ENCODE results near the gene HHATL. TPM values are rescaled to one million over a fixed set of nuclear protein-coding genes. Genes with fewer than 3 reads are reported as not detected.

Gene HHATL
- total and polyA plus RNA-seq, 2 donors (not counting 1 experiment from before 2014, with no cell fraction given), result not detected

GRCh38 chr3:42746455-42747450 is 44.2 kb upstream of the HHATL start:
- Histone ChIP-seq H2AFZ (ENCODE audit: low read length) (no peak overlapping the region), H3K4me1 (ENCODE audit: control insufficient read depth, extremely low read depth, insufficient read depth, low read length) (peaks cover 4% of the 10 kb centered on the region), H3K9ac (ENCODE audit: insufficient read depth, low read length) (no peak overlapping the region), H3K27ac (ENCODE audit: insufficient read depth, low read length) (no peak overlapping the region), H3K4me3 (replicated peaks in 1 of 4; ENCODE audit: control extremely low read depth in 1 of 4, insufficient read depth in 1 of 4, low read depth in 3 of 4, low read length in 4 of 4) (no peak overlapping the region), H3K4me2 (ENCODE audit: extremely low read depth, insufficient read depth, low read length) (no peak overlapping the region), H3K27me3 (ENCODE audit: control insufficient read depth, insufficient read depth, low read length) (peaks cover 4% of the 10 kb centered on the region), H3K36me3 (ENCODE audit: control insufficient read depth, insufficient read depth, low read length) (no peaks in the 10 kb centered on the region), H4K20me1 (ENCODE audit: control insufficient read depth, extremely low read depth, insufficient read depth, low read length) (no peaks in the 10 kb centered on the region), H3K79me2 (ENCODE audit: control insufficient read depth, insufficient read depth, low read length) (no peaks in the 10 kb centered on the region), H3K9me3 (ENCODE audit: control insufficient read depth, insufficient read depth, low read depth, low read length) (no peaks in the 10 kb centered on the region)
- peak; percentile 16 to 81 for DNase-seq (ENCODE audit: low read depth in 2 of 2)
- no peak for TF ChIP-seq EZH2 (IDR thresholded peaks at IDR 0.05; ENCODE audit: low read length, missing control alignments)
- no peak for TF ChIP-seq CTCF (conservative IDR thresholded peaks at IDR 0.05 in 1 of 2, IDR thresholded peaks at IDR 0.05 in 1 of 2; ENCODE audit: low read depth in 1 of 2, low read length in 2 of 2)

- Histone ChIP-seq H3K27ac (ENCODE audit: insufficient read depth, low read length) (no peak overlapping the region), H3K9me3 (ENCODE audit: control insufficient read depth, insufficient read depth, low read depth, low read length) (no peaks in the 10 kb centered on the region), H3K4me3 (replicated peaks in 1 of 4; ENCODE audit: control extremely low read depth in 1 of 4, insufficient read depth in 1 of 4, low read depth in 3 of 4, low read length in 4 of 4) (no peak overlapping the region), H3K79me2 (ENCODE audit: control insufficient read depth, insufficient read depth, low read length) (no peaks in the 10 kb centered on the region), H4K20me1 (ENCODE audit: control insufficient read depth, extremely low read depth, insufficient read depth, low read length) (no peaks in the 10 kb centered on the region), H2AFZ (ENCODE audit: low read length) (no peak overlapping the region), H3K4me2 (ENCODE audit: extremely low read depth, insufficient read depth, low read length) (no peak overlapping the region), H3K4me1 (ENCODE audit: control insufficient read depth, extremely low read depth, insufficient read depth, low read length) (peaks cover 4% of the 10 kb centered on the region), H3K36me3 (ENCODE audit: control insufficient read depth, insufficient read depth, low read length) (no peaks in the 10 kb centered on the region), H3K27me3 (ENCODE audit: control insufficient read depth, insufficient read depth, low read length) (peaks cover 4% of the 10 kb centered on the region), H3K9ac (ENCODE audit: insufficient read depth, low read length) (no peak overlapping the region)
- TF ChIP-seq EZH2 (IDR thresholded peaks at IDR 0.05; ENCODE audit: low read length, missing control alignments) (no peak), CTCF (conservative IDR thresholded peaks at IDR 0.05 in 1 of 2, IDR thresholded peaks at IDR 0.05 in 1 of 2; ENCODE audit: low read depth in 1 of 2, low read length in 2 of 2) (no peak)
- no peak for DNase-seq (ENCODE audit: low read depth in 2 of 2)
Observed at GRCh38 chr3:42745776-42746454, 43.3 kb upstream of the HHATL start.

DNA sequence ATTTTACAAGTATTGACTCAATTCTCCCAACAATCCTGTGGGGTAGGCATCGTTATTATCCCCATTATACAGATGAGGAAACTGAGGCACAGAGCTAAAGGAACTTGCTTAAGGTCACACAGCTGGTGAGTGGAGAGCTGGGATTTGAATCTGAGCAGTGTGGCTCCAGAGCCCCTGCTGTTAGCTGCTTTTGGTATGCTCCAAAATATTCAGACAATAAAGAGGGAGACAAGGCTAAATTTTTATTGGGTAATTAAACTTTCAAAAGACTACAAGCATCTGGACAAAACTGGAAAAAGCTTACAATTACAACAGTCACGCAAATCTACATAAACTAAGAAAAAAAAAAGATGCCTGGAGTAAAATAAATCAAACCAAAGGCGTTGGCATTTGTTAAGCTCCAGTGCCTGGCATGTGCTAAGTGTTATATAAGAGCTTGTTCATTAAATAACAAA is 42.7 kb upstream of the HHATL start:
- Histone ChIP-seq H3K4me3 (replicated peaks in 1 of 4; ENCODE audit: control extremely low read depth in 1 of 4, insufficient read depth in 1 of 4, low read depth in 3 of 4, low read length in 4 of 4) (no peak overlapping the region), H3K9ac (ENCODE audit: insufficient read depth, low read length) (no peak overlapping the region), H3K9me3 (ENCODE audit: control insufficient read depth, insufficient read depth, low read depth, low read length) (no peaks in the 10 kb centered on the region), H4K20me1 (ENCODE audit: control insufficient read depth, extremely low read depth, insufficient read depth, low read length) (no peaks in the 10 kb centered on the region), H3K27ac (ENCODE audit: insufficient read depth, low read length) (no peak overlapping the region), H3K4me1 (ENCODE audit: control insufficient read depth, extremely low read depth, insufficient read depth, low read length) (peaks cover 4% of the 10 kb centered on the region), H3K4me2 (ENCODE audit: extremely low read depth, insufficient read depth, low read length) (no peak overlapping the region), H3K27me3 (ENCODE audit: control insufficient read depth, insufficient read depth, low read length) (peaks cover 4% of the 10 kb centered on the region), H2AFZ (ENCODE audit: low read length) (no peak overlapping the region), H3K79me2 (ENCODE audit: control insufficient read depth, insufficient read depth, low read length) (no peaks in the 10 kb centered on the region), H3K36me3 (ENCODE audit: control insufficient read depth, insufficient read depth, low read length) (no peaks in the 10 kb centered on the region)
- no peak for DNase-seq (ENCODE audit: low read depth in 2 of 2)
- TF ChIP-seq EZH2 (IDR thresholded peaks at IDR 0.05; ENCODE audit: low read length, missing control alignments), result no peak
- no peak for TF ChIP-seq CTCF (conservative IDR thresholded peaks at IDR 0.05 in 1 of 2, IDR thresholded peaks at IDR 0.05 in 1 of 2; ENCODE audit: low read depth in 1 of 2, low read length in 2 of 2)

Measured in fibroblast of lung (primary cell).